Measurements from ENCODE around the gene KRT85. TPM values are rescaled to one million over a fixed set of nuclear protein-coding genes. Genes with fewer than 3 reads are reported as not detected.

Gene KRT85
- total RNA-seq, 2 experiments from 2014 or later, result not detected

DNA sequence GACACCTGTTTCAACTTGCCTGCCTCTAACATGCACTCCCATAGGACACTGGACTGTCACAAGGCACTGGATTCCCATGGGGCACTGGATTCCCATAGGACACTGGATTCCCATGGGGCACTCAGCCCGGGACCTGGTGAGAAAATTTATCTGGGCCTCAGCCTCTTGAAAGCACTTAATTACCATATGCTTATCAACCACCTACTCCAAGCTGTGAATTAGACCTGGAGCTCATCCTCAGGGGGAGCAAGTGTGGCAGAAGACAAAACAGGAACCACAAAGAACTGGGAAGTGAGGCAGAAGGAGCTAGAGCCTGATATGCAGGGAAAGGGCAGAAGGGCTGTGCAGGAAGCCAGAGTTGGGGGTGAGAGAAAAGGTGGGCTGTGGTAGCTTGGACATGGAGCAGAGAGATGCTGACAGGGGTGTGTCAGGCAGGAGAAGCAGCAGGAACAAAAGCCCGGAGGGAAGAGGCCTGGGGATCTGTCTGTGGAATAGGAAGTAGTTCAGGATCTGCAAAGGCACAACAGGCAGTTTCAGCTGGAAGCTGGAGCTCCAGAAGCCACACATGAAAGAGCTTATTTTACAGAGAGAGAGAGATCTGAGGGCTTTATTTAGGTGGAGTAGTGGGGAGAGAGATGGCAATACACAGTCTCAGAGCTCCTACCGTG lies 35.7 kb upstream of the KRT85 start:
- POLR2A ChIA-PET, result no interaction called here

DNA sequence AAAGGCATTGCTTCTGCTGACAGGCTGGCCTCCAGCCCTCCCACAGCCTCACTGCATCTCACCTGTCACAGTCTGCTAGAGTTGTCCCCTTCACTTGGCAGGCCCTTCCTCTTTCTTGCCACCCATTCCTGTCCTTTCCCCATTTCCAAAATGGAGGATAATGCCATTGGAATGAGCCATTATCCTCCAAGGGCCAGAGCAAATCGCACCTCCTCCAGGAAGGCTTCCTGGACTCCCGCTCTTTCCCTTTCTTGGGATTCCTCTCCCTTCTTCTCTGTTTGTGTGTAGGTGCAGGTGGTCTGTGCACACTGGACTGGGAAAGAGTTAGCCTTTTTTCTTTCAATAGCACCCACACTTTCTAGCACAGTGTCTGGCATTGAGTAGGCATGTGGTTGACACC lies 35.1 kb upstream of the KRT85 start:
- H3K27ac Mint-ChIP-seq, result no peak overlapping the region
- ChIA-PET POLR2A (no interaction called here), CTCF (no interaction called here)
- DNase-seq, result no peak
- H3K27me3 Mint-ChIP-seq, result peaks cover 3% of the 10 kb centered on the region
- H3K9me3 Mint-ChIP-seq, result no peaks in the 10 kb centered on the region
- H3K4me1 Mint-ChIP-seq, result no peaks in the 10 kb centered on the region
- H3K36me3 Mint-ChIP-seq (ENCODE audit: low read depth), result no peaks in the 10 kb centered on the region
- no peak overlapping the region for H3K4me3 Mint-ChIP-seq

More for the DNA sequence above, 35.7 kb upstream of the KRT85 start:
- Mint-ChIP-seq H3K9me3 (no peaks in the 10 kb centered on the region), H3K36me3 (ENCODE audit: low read depth) (no peaks in the 10 kb centered on the region), H3K4me1 (no peaks in the 10 kb centered on the region), H3K27me3 (peaks cover 3% of the 10 kb centered on the region), H3K4me3 (no peak overlapping the region), H3K27ac (no peak overlapping the region)
- DNase-seq, result no peak
- CTCF ChIA-PET, result no interaction called here

DNA sequence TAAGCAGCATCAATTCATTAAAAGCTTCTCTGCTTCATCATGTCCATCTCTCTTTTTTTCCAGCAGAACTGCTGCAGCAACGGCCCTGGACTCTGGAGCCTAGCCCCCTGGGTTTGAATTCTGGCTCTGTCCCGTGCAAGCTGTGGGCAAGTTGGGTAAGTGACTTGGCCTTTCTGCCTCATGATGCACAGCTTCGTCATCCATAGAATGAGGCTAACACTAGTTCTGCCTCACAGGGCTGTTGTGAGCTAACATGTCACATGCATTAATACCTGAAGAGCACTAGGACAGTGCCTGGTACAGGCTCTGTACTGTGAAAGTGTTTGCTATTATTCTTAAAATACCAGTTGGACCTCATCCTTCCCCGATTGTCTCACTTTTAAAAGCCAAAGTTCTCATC lies 34.6 kb upstream of the KRT85 start:
- Mint-ChIP-seq H3K27me3 (peaks cover 7% of the 10 kb centered on the region), H3K9me3 (no peaks in the 10 kb centered on the region), H3K27ac (no peak overlapping the region), H3K4me3 (no peak overlapping the region), H3K36me3 (ENCODE audit: low read depth) (no peaks in the 10 kb centered on the region), H3K4me1 (no peaks in the 10 kb centered on the region)
- CTCF ChIA-PET, result no interaction called here
- POLR2A ChIA-PET, result no interaction called here
- DNase-seq, result no peak

DNA sequence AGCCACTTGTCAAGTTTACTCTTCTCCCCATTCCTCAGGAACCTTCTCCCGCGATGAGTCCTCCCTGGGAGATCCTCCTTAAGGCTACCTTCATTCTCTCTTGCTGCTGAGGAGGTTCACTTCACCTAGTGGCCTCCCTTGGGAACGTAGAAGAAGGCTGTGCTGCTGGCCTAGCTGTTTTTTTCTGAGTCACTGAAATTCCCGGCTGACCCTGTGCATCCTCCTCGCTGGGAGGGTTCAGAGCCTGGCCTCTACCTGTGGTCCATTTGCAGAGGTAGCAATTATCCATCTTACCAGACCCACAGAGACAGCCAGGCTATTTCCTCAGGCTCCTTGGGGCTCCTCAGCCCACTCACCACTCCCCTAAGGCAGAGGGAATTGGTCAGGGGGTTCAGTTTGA lies 34.2 kb upstream of the KRT85 start:
- DNase-seq, result no peak
- ChIA-PET POLR2A (no interaction called here), CTCF (no interaction called here)
- H3K27me3 Mint-ChIP-seq, result peaks cover 7% of the 10 kb centered on the region
- no peak overlapping the region for H3K4me3 Mint-ChIP-seq
- no peaks in the 10 kb centered on the region for H3K4me1 Mint-ChIP-seq
- H3K36me3 Mint-ChIP-seq (ENCODE audit: low read depth), result no peaks in the 10 kb centered on the region
- H3K9me3 Mint-ChIP-seq, result no peaks in the 10 kb centered on the region
- H3K27ac Mint-ChIP-seq, result no peak overlapping the region

DNA sequence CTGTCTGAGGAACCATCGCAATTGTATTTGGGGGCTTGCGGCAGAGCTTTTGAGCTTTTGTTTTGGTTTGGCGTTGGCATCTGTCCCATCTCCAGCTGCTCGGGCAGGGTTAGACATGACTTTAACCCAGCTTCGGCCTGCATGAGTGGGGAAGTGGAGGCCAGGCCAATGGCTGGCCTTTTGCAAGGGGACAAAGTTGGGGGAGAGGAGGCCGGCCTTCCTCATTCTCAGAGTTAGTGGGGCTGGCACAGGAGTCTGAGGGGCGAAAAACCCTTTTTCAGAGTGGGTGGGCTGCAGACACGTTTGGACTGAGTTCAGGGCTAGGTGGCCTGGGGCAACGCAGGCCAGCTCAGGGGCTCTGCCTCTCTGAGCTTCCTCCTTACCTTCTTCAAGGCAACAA lies 33.6 kb upstream of the KRT85 start:
- CTCF ChIA-PET, result no interaction called here
- peaks cover 7% of the 10 kb centered on the region for H3K27me3 Mint-ChIP-seq
- H3K36me3 Mint-ChIP-seq (ENCODE audit: low read depth), result no peaks in the 10 kb centered on the region
- no peaks in the 10 kb centered on the region for H3K4me1 Mint-ChIP-seq
- no peak overlapping the region for H3K4me3 Mint-ChIP-seq
- POLR2A ChIA-PET, result no interaction called here
- no peak for DNase-seq
- no peaks in the 10 kb centered on the region for H3K9me3 Mint-ChIP-seq
- no peak overlapping the region for H3K27ac Mint-ChIP-seq

DNA sequence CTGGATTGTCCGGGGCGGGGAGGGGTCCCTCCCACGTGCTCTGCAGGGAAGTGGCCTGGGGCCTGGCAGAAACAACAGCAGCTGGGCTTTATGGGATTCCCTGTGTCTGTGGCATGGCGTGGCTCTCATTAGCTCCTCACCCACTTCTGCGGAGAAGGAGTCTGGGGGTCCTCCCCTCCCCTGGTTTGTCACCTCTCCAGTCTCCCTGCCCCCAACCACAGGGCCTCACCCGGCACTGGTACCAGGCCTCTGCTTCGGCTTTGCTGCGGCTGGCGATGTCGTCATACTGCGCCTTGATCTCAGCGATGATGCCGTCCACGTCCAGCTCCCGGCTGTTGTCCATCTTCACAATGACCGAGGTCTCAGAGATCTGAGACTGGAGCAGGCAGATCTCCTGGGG lies 32.5 kb upstream of the KRT85 start:
- no peaks in the 10 kb centered on the region for H3K4me1 Mint-ChIP-seq
- no peak overlapping the region for H3K4me3 Mint-ChIP-seq
- no peak for DNase-seq
- H3K27me3 Mint-ChIP-seq, result peaks cover 7% of the 10 kb centered on the region
- ChIA-PET CTCF (no interaction called here), POLR2A (no interaction called here)
- H3K9me3 Mint-ChIP-seq, result no peaks in the 10 kb centered on the region
- H3K27ac Mint-ChIP-seq, result no peak overlapping the region
- H3K36me3 Mint-ChIP-seq (ENCODE audit: low read depth), result no peaks in the 10 kb centered on the region

DNA sequence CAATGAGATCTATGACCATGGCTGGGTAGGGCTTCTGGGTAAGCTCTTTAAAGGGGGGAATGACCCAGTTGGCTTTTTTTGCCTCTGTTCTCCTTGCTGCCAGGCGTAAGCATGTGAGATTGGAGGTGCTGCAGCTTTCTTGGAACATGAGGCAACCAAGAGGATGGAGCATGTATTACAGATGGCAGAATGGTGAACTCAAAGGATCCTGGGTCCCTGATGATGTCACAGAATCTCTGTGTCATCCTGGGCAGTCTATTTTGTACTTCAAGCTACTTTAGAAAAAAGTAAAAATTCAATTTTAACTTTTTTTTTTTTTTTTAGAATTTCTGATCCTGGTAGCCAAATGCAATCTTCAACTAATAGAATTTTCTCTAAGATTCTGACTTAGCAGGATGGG lies 30.9 kb upstream of the KRT85 start:
- no peaks in the 10 kb centered on the region for H3K4me1 Mint-ChIP-seq
- CTCF ChIA-PET, result interaction anchor here (0.7 to 1.5 kb wide), 2 partner anchors 482 to 580 kb away, joined by 3 to 6 read pairs; no protein-coding TSS in a partner anchor
- no peak overlapping the region for H3K4me3 Mint-ChIP-seq
- peaks cover 7% of the 10 kb centered on the region for H3K27me3 Mint-ChIP-seq
- H3K36me3 Mint-ChIP-seq (ENCODE audit: low read depth), result no peaks in the 10 kb centered on the region
- DNase-seq, result no peak
- POLR2A ChIA-PET, result no interaction called here
- H3K27ac Mint-ChIP-seq, result no peak overlapping the region
- no peaks in the 10 kb centered on the region for H3K9me3 Mint-ChIP-seq

DNA sequence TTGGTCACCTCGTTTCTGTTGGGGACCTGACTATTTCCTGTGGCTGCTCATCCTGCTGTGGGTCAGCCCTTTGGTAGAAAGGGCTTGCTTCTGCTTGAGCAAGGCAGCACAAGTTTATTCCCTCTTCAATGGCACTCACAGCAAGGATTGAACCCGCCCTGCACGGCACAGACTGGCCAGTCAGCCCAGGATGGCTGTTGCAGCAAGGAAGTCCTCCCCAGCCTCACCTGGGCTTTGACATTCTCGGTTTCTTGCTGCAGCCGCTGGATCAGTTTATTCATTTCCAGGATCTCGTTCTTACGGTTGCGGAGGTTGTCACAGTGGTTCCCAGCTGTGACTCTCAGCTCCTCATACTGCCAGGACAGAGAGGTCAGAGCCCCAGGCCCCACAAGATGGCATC lies 29.4 kb upstream of the KRT85 start:
- H3K27me3 Mint-ChIP-seq, result peaks cover 7% of the 10 kb centered on the region
- no peaks in the 10 kb centered on the region for H3K9me3 Mint-ChIP-seq
- CTCF ChIA-PET, result interaction anchor here (1.5 kb wide), 1 partner anchor 483 kb away, joined by 6 read pairs; no protein-coding TSS in a partner anchor
- no peak overlapping the region for H3K27ac Mint-ChIP-seq
- no peaks in the 10 kb centered on the region for H3K4me1 Mint-ChIP-seq
- H3K4me3 Mint-ChIP-seq, result no peak overlapping the region
- no peaks in the 10 kb centered on the region for H3K36me3 Mint-ChIP-seq (ENCODE audit: low read depth)
- POLR2A ChIA-PET, result no interaction called here
- no peak for DNase-seq

DNA sequence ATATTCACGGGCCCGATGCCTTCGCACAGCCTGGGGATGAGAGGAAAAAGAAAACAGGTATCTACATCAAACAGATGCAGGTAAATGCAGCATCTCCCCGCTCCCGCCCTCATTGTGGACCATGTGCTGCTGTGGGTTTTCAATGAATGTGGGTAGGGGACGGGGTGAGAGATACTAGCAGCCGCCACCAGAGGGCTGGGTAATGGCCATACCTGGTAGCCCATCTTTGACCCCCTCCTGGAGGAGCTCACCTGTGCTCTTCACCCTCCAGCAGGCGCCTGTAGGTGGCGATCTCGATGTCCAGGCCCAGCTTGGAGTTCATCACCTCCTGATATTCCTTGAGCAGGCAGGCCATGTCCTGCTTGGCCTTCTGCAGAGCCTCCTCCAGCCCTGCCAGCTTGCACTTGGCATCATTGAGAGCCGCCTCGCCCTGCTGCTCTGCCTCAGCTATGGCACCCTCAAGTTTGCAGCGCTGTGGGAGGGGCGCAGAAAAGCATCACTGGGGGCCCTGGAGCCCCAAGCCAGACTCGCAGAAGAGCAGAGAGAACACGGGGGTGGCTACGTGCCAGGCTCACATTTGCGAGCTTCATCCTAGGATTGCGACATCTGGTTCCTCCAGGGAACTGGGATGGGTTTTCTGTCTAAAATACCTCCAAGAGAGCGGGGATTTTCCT lies 28.6 kb upstream of the KRT85 start:
- H3K9me3 Mint-ChIP-seq, result no peaks in the 10 kb centered on the region
- ChIA-PET POLR2A (no interaction called here), CTCF (interaction anchor here (1.2 to 1.5 kb wide), 2 partner anchors 475 to 484 kb away, joined by 5 read pairs; no protein-coding TSS in a partner anchor)
- no peaks in the 10 kb centered on the region for H3K4me1 Mint-ChIP-seq
- DNase-seq, result no peak
- peaks cover 7% of the 10 kb centered on the region for H3K27me3 Mint-ChIP-seq
- no peak overlapping the region for H3K27ac Mint-ChIP-seq
- H3K36me3 Mint-ChIP-seq (ENCODE audit: low read depth), result no peaks in the 10 kb centered on the region
- no peak overlapping the region for H3K4me3 Mint-ChIP-seq

DNA sequence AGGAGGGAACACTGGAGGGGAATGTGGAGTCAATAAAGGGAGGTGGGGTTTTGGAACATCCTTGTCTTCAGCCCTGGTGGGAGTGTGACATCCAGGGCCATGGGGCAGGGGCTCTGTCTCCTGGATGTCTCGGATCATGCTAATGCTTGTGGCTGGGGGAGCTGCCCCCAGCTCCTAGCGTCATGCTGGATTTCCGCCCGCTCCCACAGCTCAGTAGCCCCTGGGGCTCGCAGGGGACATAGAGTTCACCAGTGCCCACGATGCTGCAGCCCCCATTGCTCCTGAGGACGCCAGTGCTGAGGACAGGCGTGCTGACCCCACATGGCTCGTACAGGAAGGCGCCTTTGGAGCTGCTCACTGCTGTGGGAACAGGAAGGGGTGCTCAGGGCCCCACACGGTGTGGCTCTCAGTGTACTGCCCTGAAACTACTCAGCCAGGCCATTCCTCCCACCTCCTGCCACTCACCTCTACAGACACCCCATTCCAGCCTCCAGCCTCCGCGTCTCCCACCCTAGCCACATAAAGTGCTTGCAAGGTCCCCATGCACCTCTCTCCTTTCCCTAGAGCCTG lies 27.6 kb upstream of the KRT85 start:
- DNase-seq, result no peak
- no peaks in the 10 kb centered on the region for H3K4me1 Mint-ChIP-seq
- no peak overlapping the region for H3K4me3 Mint-ChIP-seq
- no peak overlapping the region for H3K27ac Mint-ChIP-seq
- ChIA-PET POLR2A (no interaction called here), CTCF (interaction anchor here (1.1 to 1.5 kb wide), 5 partner anchors 33 to 485 kb away, joined by 3 to 5 read pairs (median 4); no protein-coding TSS in a partner anchor)
- no peaks in the 10 kb centered on the region for H3K36me3 Mint-ChIP-seq (ENCODE audit: low read depth)
- peaks cover 7% of the 10 kb centered on the region for H3K27me3 Mint-ChIP-seq
- H3K9me3 Mint-ChIP-seq, result no peaks in the 10 kb centered on the region

DNA sequence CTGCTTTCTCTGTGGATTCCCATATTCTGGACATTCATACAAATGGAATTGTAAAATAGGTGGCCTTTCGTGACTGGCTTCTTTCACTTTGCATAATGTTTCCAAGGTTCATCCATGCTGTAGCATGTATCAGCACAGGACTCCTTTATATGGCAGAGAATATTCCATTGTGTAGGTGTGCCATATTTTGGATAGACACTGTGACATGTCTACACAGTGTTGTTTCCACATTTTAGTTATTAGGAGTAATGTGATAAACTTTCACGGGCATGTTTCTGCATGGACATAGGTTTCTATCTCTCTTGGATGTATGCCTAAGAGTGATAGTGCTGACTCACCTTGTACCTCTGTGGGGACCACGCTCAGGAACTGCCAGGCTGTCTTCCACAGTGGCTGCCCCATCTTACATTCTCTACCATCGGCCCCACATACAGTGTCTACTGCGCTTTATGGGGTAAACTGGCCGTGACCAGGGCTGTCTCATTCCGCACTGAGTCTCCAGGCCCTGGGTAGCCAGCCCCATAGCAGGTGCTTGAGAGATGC lies 25.3 kb upstream of the KRT85 start:
- no peak overlapping the region for H3K27ac Mint-ChIP-seq
- H3K4me3 Mint-ChIP-seq, result no peak overlapping the region
- H3K27me3 Mint-ChIP-seq, result peaks cover 11% of the 10 kb centered on the region
- ChIA-PET CTCF (interaction anchor here (0.6 to 1.1 kb wide), 2 partner anchors 472 to 487 kb away, joined by 3 to 5 read pairs; no protein-coding TSS in a partner anchor), POLR2A (no interaction called here)
- H3K4me1 Mint-ChIP-seq, result no peaks in the 10 kb centered on the region
- no peaks in the 10 kb centered on the region for H3K9me3 Mint-ChIP-seq
- no peak for DNase-seq
- H3K36me3 Mint-ChIP-seq (ENCODE audit: low read depth), result no peaks in the 10 kb centered on the region

DNA sequence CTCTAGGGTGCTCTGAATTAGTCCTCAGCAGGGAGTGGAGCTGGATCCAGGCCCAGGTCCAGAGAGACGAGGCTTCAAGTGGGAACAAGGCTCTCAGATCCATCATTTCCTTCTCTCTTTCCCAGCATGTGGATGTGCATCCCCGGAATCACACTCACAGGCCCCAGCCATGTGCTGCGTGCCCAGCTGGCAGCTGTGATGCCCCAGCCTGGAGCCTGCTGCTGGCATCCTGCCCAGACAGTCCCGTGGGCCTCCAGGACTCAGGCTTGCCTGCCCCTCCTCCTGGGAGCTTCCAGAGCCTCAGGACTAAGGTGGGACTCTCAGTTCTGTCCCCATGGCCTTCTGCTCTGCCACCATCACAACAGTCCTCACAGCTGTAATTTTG lies 24.3 kb upstream of the KRT85 start:
- H3K4me3 Mint-ChIP-seq, result no peak overlapping the region
- DNase-seq, result no peak
- no peaks in the 10 kb centered on the region for H3K4me1 Mint-ChIP-seq
- no peak overlapping the region for H3K27ac Mint-ChIP-seq
- ChIA-PET POLR2A (no interaction called here), CTCF (interaction anchor here (1.1 kb wide), 1 partner anchor 488 kb away, joined by 5 read pairs; no protein-coding TSS in a partner anchor)
- peaks cover 6% of the 10 kb centered on the region for H3K27me3 Mint-ChIP-seq
- H3K36me3 Mint-ChIP-seq (ENCODE audit: low read depth), result no peaks in the 10 kb centered on the region
- no peaks in the 10 kb centered on the region for H3K9me3 Mint-ChIP-seq

DNA sequence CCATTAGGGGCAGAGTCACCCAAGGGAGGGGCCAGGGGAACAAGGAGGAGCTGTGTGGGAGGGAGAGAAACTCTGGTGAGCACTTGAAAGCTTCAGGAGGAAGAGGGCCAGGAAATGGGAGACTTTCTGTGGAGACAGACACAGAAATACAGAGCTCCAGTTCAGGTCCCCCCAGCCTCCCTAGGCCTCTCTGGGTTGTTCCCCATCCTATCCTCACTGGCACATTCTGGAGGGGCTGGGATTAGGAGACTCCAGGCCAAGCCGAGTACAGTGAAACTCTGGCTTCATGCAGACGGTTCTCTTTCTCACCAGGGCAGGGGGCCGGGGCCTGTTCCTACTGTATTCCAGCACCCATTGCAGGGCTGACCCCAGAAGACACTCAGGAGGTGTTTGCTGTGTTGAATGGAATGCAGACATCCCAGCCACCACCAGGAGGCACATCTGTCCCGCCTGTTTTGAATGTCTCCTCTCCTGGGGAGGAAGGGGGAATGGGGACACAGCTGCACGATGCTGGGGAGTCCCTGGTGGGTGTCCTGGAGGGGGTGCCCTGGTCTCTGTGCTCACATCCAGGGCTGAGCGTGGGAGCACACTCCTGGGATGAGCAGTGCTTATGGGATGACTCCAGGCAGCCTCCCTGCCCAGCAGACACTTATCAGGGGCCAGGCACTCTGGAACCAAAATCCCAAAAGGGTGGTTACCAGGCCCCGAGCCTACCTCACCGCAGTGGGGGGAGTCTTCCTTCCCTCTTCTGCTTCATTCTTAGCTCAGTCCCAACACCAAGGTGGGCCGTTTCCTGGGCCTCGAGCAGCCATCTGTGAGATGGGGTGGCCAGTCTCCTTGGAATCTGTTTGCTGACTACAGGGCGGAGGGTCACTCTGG lies 23.7 kb upstream of the KRT85 start:
- Mint-ChIP-seq H3K4me3 (no peak overlapping the region), H3K27ac (no peak overlapping the region), H3K36me3 (ENCODE audit: low read depth) (no peaks in the 10 kb centered on the region), H3K9me3 (no peaks in the 10 kb centered on the region), H3K27me3 (peaks cover 8% of the 10 kb centered on the region), H3K4me1 (no peaks in the 10 kb centered on the region)
- no peak for DNase-seq
- ChIA-PET POLR2A (no interaction called here), CTCF (no interaction called here)

All from activated CD4-positive, alpha-beta memory T cell treated with anti-CD3 and anti-CD28 coated beads, Interleukin-2, amount 10 ng/mL, durations not matched to agents 7 days and 5 days (primary cell).